LNCaP clone FGC (cell line): ENCODE measurements around the gene PRDX3.

Experiments
- DNase-seq: peaks from one replicate; pipeline ENCODE4 v3.0.0-alpha.2; 2011; ENCODE audit warnings: low read depth
- H3K4me3 ChIP-seq: 2 replicates; pipeline ENCODE4 v1.5.1; 2011; ENCODE audit warnings: mild to moderate bottlenecking, low read depth, low read length, control low read depth
- CTCF ChIP-seq: IDR thresholded peaks from 2 replicates; pipeline ENCODE4 v1.5.1; 2012; ENCODE audit warnings: mild to moderate bottlenecking; ENCODE audit not compliant: control insufficient read depth, insufficient read depth; ENCODE audit errors: extremely low read depth

Gene PRDX3

GRCh38 chr10:119129721-119130120 is 48.9 kb downstream of the PRDX3 start:
- no peak for TF ChIP-seq CTCF
- DNase-seq = no peak
- H3K4me3 ChIP-seq = no peak overlapping the region

GRCh38 chr10:119125942-119126341 is 52.7 kb downstream of the PRDX3 start:
- H3K4me3 ChIP-seq = no peak overlapping the region
- TF ChIP-seq CTCF = no peak
- DNase-seq = no peak

DNA sequence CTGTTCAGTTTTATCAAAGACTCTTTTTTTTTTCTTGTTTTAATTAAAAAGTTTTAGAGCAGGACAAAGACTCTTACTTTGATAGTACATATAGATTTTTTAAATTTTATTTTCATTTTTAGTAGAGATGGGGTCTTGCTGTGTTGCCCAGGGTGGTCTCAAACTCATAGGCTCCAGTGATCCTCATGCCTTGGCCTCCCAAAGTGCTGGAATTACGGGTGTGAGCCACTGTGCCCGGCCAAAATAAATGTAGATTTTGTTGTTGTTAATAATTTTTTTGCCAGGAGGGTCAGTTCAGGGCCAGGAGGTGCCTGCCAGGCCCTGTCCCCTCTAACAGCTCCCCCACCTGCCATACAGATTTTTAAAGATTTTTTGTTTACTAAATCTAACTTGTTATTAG is 57.7 kb downstream of the PRDX3 start:
- TF ChIP-seq CTCF = no peak
- no peak for DNase-seq
- H3K4me3 ChIP-seq = no peak overlapping the region

DNA sequence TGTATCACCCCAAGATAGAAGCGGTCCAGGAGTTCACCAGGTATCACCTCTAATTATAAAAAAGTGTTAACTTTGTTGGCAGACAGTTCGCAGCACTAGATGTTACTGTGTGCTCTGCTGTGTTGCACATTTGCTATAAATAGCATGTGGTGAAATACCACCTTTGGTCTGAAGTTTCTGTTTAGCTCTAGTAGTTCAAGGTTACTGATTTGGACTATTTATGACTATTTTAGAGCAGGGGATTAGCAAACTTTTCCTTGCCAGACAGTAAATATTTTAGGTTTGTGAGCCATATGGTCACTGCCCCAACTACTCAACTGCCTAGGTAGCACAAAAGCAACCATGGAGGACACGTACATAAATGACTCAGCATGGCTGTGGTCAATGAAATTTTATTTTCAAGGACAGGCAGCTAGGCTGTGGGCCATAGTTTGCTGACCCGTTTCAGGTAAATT is 58.2 kb downstream of the PRDX3 start:
- H3K4me3 ChIP-seq = no peak overlapping the region
- no peak for TF ChIP-seq CTCF
- DNase-seq = no peak

- DNase-seq = no peak
- TF ChIP-seq CTCF = no peak
- H3K4me3 ChIP-seq = no peak overlapping the region
These were observed 59.2 kb downstream of the PRDX3 start for GRCh38 chr10:119119400-119119799.

DNA sequence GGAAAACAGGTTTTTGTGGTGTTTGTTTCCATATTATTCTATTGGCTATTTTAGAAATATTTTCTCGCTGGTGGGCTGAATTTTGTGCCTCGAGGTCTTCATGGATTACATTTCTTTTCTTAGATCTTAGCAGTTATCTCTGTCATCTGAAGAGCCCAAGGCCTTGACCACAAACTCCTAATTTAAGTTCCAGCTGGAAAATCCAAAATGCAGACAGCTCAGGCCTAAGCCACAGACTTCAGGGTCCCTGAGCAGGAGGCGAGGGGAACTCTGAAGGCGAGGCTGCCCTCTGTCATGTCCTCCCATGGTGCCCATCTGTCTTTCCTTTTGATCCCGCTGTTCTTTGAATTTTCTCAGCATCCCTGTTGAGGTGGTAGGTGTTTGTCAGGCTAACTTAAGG is 60.4 kb downstream of the PRDX3 start:
- no peak for DNase-seq
- H3K4me3 ChIP-seq = no peak overlapping the region
- TF ChIP-seq CTCF = no peak
